ENCODE measurements around the gene ANKMY1.

The ANKMY1 gene

DNA sequence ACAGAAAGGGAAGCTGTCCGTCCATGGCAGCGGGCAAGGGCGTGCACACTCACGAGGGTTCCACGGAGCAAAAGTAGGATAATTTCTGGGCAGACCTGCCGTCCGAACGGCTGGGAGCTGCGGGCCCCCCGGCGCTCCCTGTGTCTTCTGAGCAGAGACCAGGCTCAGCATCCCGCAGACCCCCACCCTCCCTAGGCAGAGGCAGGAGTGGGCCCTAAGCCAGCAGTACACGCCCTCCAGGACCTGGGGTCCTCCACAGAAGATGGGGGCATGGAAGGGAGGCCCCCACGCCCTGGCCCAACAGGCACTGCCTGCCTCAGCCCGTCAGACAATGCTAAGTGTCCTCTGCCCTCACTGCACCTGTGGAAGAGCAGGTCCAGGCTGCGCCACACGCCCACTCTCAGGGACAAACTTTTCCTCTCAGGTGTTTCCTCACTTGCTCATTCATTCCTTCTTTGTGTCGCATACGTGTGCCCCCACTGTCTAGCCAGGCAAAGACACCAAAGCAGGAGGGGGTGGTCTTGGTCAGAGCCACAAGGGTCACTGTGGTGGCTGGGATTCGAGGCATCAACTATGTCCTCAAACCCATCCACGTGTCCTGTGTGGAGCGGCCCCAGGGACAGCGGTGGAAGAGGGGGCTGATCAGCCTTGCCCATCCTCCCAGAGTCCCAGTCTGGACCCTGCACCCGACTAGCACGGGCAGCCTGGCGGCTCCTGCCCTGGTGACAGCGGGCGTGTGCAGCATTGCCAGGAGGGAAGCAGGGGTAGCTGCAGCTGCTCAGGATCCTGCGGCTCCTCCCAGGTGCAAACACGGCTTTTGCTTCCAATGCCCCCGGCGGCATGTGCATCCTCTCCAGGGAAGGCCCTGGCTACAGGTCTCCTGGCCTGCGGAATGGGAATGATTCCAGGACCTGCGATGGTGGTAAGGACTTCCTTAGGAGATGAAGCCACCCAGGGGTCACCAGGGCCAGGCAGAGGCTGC, 124.7 kb downstream of the ANKMY1 start:
- peak in 7 of 10 donors; percentile 9 to 83 (median 19) for DNase-seq

DNA sequence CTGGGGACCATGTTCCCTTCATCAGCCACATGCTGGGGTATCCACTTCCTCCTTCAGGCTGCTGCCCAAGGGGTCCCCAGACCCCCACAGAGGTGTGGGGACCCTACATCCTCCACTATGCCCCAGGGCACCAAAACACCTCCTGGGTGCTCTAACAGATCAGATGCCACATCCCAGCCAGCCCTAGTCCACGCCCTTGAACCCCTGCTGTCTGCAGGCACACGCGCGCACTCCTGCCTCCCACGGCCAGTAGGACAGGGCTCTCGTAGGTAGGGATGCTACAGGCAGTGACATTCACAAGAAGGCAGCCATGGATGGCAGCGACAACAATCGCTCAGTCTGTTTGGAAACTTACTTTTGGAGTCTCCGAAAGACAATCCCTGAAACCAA, 125.4 kb downstream of the ANKMY1 start:
- intact Hi-C loops (cut with DNase I) = no loop called here
- peak in 5 of 10 donors; percentile 1 to 59 (median 21) for DNase-seq

More for the DNA sequence above, 124.7 kb downstream of the ANKMY1 start:
- intact Hi-C loops (cut with DNase I) = no loop called here

DNA sequence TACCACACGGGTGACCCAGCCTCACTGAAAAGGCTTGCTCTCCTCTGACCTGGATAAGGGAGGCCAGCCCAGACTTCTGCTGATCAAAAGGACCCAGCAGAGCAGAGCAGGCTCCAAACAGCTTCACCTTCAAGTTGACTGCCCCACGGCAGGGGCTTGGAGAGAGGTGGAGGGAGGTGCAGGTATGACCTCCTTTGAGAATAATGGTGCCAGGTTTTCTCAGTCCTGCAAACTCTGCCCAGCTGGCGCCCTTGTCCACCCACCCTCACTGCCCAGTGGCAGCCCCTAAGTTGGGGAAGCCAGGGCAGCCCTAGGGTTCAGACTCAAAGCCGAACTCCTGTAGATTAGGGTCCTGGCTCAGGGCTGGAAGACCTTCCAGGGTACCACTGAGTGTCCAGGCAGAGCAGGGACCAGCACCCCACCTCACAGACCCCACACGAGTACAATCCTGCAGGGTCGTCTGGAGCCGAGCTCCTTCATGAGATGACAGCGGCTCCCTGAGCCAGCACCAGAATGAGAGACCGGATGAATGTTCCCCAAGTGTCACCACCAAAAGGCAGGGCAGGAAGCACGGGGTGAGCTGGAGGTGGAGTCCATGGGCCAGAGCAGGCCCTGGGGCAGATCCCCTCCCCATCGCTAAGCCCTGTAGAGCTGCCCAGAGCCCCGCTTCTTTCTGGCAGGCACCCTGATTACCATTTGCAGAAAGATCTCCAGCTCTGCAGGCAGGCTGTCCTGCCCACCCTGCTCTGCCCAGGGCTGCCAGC, 125.9 kb downstream of the ANKMY1 start:
- intact Hi-C loops (cut with DNase I) = no loop called here
- DNase-seq = peak in 7 of 10 donors; percentile 5 to 70 (median 9)

DNA sequence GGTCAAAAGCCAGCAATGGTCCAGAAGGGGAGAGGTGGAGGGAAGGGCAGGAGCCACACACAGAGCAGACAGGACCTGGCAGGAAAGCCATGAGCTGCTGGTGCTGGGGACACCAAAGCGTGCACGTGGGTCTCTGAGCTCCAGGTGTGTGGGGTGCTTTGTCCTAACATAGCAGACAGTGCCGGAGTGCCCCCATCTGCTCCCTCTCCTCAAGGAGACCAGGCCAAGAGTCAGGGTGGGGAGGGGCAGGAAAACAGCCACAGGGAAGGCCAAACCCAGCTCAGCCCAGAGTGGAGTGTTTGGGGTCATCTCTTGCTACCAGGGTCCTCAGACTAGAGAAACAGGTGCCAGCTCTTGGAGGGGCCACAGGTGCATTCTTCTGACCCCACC, 126.5 kb downstream of the ANKMY1 start:
- DNase-seq = peak in 6 of 10 donors; percentile 3 to 66 (median 29)
- intact Hi-C loops (cut with DNase I) = no loop called here

DNA sequence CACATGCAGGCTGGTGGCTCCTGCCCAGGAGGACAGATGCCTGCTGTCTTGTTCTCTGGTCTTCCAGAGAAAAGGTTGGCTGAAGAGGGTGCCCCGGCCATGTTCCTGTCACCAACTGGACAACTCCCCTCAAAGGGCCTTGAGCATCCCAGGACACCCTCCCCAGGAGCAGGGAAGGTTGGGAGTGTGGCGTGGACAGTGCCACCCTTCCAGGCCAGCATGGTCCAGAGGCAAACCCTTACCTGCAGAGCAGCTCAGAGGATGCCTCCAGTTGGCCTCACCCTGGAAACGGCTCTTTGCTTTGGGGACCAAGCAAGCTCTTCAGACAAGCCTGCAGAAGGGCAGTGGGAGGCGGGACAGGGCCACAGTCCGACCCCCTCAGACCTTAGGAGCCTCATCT, 127.2 kb downstream of the ANKMY1 start:
- peak in 4 of 10 donors; percentile 7 to 59 (median 26) for DNase-seq
- intact Hi-C loops (cut with DNase I) = no loop called here

DNA sequence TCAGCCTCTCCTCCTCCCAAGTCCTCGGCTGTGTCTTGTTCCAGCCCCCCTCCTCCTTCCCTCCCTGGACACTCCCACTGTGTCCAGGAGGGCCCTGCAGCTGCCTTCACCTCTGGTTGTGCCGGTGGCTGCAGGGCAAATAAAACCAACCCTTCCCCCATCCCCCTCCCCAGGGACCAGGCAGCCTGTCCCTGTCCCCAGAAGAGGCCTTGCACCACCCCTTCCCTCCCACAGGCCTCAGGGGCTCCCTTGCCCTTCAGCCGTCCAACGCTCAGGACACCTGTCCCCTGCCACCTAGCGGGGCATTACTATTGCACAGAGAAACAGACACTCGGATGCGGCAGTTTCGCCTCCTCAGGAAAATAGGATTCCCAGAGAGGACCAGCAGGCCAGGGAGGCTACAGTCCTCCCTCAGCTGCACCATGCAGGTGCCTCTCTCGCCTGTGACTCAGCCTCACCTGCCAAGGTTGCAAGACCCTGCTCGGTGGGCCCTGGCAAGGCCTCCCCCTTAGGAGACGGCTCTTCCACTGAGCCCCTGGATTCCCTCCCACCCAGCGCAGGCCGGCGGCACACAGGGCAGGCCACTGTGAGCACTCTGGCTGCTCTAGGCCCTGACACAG, 127.8 kb downstream of the ANKMY1 start:
- DNase-seq = peak in 5 of 10 donors; percentile 2 to 65 (median 35)
- intact Hi-C loops (cut with DNase I) = no loop called here
